ENCODE results near the gene DNAH11.

GRCh38 chr7:21948364-21948763, 405.5 kb downstream of the DNAH11 start:
- TF ChIP-seq ELK4 (CRISPR knock-in tag; IDR thresholded peaks at IDR 0.05; ENCODE audit: borderline replicate concordance) (no peak), ZNF780A (CRISPR knock-in tag; IDR thresholded peaks at IDR 0.05) (no peak), ZNF333 (CRISPR knock-in tag; IDR thresholded peaks at IDR 0.05; ENCODE audit: borderline replicate concordance) (no peak), PHF21A (CRISPR knock-in tag; IDR thresholded peaks at IDR 0.05) (no peak), NR2F1 (CRISPR knock-in tag; IDR thresholded peaks at IDR 0.05) (no peak), POLR2A (IDR thresholded peaks at IDR 0.05; ENCODE audit: insufficient read depth in 1 of 2, low read depth in 2 of 2, low read length in 2 of 2) (no peak), TCF7 (IDR thresholded peaks at IDR 0.05; ENCODE audit: low read depth) (no peak), POLR2AphosphoS5 (IDR thresholded peaks at IDR 0.05; ENCODE audit: low read depth, low read length) (no peak)
- TF ChIP-seq, protein P1, sequence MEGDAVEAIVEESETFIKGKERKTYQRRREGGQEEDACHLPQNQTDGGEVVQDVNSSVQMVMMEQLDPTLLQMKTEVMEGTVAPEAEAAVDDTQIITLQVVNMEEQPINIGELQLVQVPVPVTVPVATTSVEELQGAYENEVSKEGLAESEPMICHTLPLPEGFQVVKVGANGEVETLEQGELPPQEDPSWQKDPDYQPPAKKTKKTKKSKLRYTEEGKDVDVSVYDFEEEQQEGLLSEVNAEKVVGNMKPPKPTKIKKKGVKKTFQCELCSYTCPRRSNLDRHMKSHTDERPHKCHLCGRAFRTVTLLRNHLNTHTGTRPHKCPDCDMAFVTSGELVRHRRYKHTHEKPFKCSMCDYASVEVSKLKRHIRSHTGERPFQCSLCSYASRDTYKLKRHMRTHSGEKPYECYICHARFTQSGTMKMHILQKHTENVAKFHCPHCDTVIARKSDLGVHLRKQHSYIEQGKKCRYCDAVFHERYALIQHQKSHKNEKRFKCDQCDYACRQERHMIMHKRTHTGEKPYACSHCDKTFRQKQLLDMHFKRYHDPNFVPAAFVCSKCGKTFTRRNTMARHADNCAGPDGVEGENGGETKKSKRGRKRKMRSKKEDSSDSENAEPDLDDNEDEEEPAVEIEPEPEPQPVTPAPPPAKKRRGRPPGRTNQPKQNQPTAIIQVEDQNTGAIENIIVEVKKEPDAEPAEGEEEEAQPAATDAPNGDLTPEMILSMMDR (CRISPR knock-in tag; IDR thresholded peaks at IDR 0.05): no peak

Data from HepG2 (cell line).